ENCODE measurements around the gene NECTIN2. TPM values are rescaled to one million over a fixed set of nuclear protein-coding genes. Genes with fewer than 3 reads are reported as not detected.
"Not testable (repeated sequence)": the region's sequence is repeated elsewhere in the genome, so short reads cannot be mapped to it uniquely, and the experiment has no call there.

NECTIN2 gene
- total RNA-seq, 1 experiment from 2014 or later, result 76.7 TPM

DNA sequence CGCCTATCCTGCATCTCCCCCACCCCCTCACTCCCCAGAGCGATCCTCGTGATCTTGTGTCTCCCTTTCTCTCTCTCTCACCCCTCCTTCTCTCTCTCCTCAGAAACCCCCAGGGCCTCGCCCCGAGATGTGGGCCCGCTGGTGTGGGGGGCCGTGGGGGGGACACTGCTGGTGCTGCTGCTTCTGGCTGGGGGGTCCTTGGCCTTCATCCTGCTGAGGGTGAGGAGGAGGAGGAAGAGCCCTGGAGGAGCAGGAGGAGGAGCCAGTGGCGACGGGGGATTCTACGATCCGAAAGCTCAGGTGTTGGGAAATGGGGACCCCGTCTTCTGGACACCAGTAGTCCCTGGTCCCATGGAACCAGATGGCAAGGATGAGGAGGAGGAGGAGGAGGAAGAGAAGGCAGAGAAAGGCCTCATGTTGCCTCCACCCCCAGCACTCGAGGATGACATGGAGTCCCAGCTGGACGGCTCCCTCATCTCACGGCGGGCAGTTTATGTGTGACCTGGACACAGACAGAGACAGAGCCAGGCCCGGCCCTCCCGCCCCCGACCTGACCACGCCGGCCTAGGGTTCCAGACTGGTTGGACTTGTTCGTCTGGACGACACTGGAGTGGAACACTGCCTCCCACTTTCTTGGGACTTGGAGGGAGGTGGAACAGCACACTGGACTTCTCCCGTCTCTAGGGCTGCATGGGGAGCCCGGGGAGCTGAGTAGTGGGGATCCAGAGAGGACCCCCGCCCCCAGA lies 32.2 kb downstream of the NECTIN2 start:
- Histone ChIP-seq H3K4me3 (ENCODE audit: low read depth, low read length, poor library complexity, severe bottlenecking) (no peak overlapping the region), H3K27ac (ENCODE audit: low read depth, low read length, poor library complexity, severe bottlenecking) (no peak overlapping the region), H3K9me3 (ENCODE audit: low read depth, low read length, poor library complexity, severe bottlenecking) (no peaks in the 10 kb centered on the region), H3K4me1 (ENCODE audit: insufficient read depth, low read length, poor library complexity, severe bottlenecking) (no peaks in the 10 kb centered on the region), H3K27me3 (replicated peaks; ENCODE audit: insufficient read depth, low read depth, low read length, poor library complexity) (no peaks in the 10 kb centered on the region), H3K36me3 (ENCODE audit: insufficient read depth, low read length, poor library complexity, severe bottlenecking) (peaks cover 38% of the 10 kb centered on the region)
- BruUV-seq (replicated peaks), result no TSS peak
- no peak for TF ChIP-seq CTCF (conservative IDR thresholded peaks at IDR 0.05; ENCODE audit: low read depth, low read length)
- TF ChIP-seq EZH2 (IDR thresholded peaks at IDR 0.05; ENCODE audit: borderline replicate concordance, low read depth, low read length, poor library complexity, severe bottlenecking), result no peak
- POLR2A ChIA-PET (ENCODE audit: low non-redundant PET), result no interaction called here
- CTCF ChIA-PET, result no interaction called here
- DNase-seq (ENCODE audit: low spot score), result no peak
- intact Hi-C loops (cut with micrococcal nuclease; ENCODE audit: unreplicated experiment), result no loop called here

- POLR2A ChIA-PET (ENCODE audit: low non-redundant PET), result no interaction called here
- H3K27ac ChIP-seq (ENCODE audit: low read depth, low read length, poor library complexity, severe bottlenecking), result no peak overlapping the region
- CTCF ChIA-PET, result no interaction called here
- no peaks in the 10 kb centered on the region for H3K27me3 ChIP-seq (replicated peaks; ENCODE audit: insufficient read depth, low read depth, low read length, poor library complexity)
- no TSS peak for BruUV-seq (replicated peaks)
- TF ChIP-seq CTCF (conservative IDR thresholded peaks at IDR 0.05; ENCODE audit: low read depth, low read length) (no peak), EZH2 (IDR thresholded peaks at IDR 0.05; ENCODE audit: borderline replicate concordance, low read depth, low read length, poor library complexity, severe bottlenecking) (no peak)
- intact Hi-C loops (cut with micrococcal nuclease; ENCODE audit: unreplicated experiment), result no loop called here
- no peaks in the 10 kb centered on the region for H3K9me3 ChIP-seq (ENCODE audit: low read depth, low read length, poor library complexity, severe bottlenecking)
- no peak for DNase-seq (ENCODE audit: low spot score)
- H3K36me3 ChIP-seq (ENCODE audit: insufficient read depth, low read length, poor library complexity, severe bottlenecking), result peaks cover 28% of the 10 kb centered on the region
- no peak overlapping the region for H3K4me3 ChIP-seq (ENCODE audit: low read depth, low read length, poor library complexity, severe bottlenecking)
- no peaks in the 10 kb centered on the region for H3K4me1 ChIP-seq (ENCODE audit: insufficient read depth, low read length, poor library complexity, severe bottlenecking)
Observed at GRCh38 chr19:44879309-44880065, 33.4 kb downstream of the NECTIN2 start.

GRCh38 chr19:44882063-44882462 lies 36.0 kb downstream of the NECTIN2 start:
- BruUV-seq (replicated peaks), result no TSS peak
- no peak for TF ChIP-seq CTCF (conservative IDR thresholded peaks at IDR 0.05; ENCODE audit: low read depth, low read length)
- TF ChIP-seq EZH2 (IDR thresholded peaks at IDR 0.05; ENCODE audit: borderline replicate concordance, low read depth, low read length, poor library complexity, severe bottlenecking), result no peak
- CTCF ChIA-PET, result no interaction called here
- no peak overlapping the region for H3K27ac ChIP-seq (ENCODE audit: low read depth, low read length, poor library complexity, severe bottlenecking)
- no peaks in the 10 kb centered on the region for H3K27me3 ChIP-seq (replicated peaks; ENCODE audit: insufficient read depth, low read depth, low read length, poor library complexity)
- no peaks in the 10 kb centered on the region for H3K9me3 ChIP-seq (ENCODE audit: low read depth, low read length, poor library complexity, severe bottlenecking)
- peaks cover 14% of the 10 kb centered on the region for H3K36me3 ChIP-seq (ENCODE audit: insufficient read depth, low read length, poor library complexity, severe bottlenecking)
- H3K4me3 ChIP-seq (ENCODE audit: low read depth, low read length, poor library complexity, severe bottlenecking), result no peak overlapping the region
- H3K4me1 ChIP-seq (ENCODE audit: insufficient read depth, low read length, poor library complexity, severe bottlenecking), result no peaks in the 10 kb centered on the region
- no peak for DNase-seq (ENCODE audit: low spot score)
- intact Hi-C loops (cut with micrococcal nuclease; ENCODE audit: unreplicated experiment), result no loop called here
- POLR2A ChIA-PET (ENCODE audit: low non-redundant PET), result no interaction called here

- DNase-seq (ENCODE audit: low spot score); H3K9me3 ChIP-seq (ENCODE audit: low read depth, low read length, poor library complexity, severe bottlenecking); CTCF ChIA-PET; H3K27me3 ChIP-seq (replicated peaks; ENCODE audit: insufficient read depth, low read depth, low read length, poor library complexity); H3K4me3 ChIP-seq (ENCODE audit: low read depth, low read length, poor library complexity, severe bottlenecking); H3K4me1 ChIP-seq (ENCODE audit: insufficient read depth, low read length, poor library complexity, severe bottlenecking); POLR2A ChIA-PET (ENCODE audit: low non-redundant PET); H3K36me3 ChIP-seq (ENCODE audit: insufficient read depth, low read length, poor library complexity, severe bottlenecking); H3K27ac ChIP-seq (ENCODE audit: low read depth, low read length, poor library complexity, severe bottlenecking); BruUV-seq (replicated peaks); intact Hi-C loops (cut with micrococcal nuclease; ENCODE audit: unreplicated experiment): not testable (repeated sequence)
Observed at GRCh38 chr19:44882619-44883397, 36.7 kb downstream of the NECTIN2 start.

Measured in A673 (cell line).